Activated CD8-positive, alpha-beta memory T cell treated with anti-CD3 and anti-CD28 coated beads for 4 hours (primary cell): Measurements from ENCODE around the gene ATP9A.
"Not testable (repeated sequence)": the region's sequence is repeated elsewhere in the genome, so short reads cannot be mapped to it uniquely, and the experiment has no call there.

Source experiments
- DNase-seq, 2 donors: peaks; one replicate each; pipeline ENCODE4 v3.0.0-alpha.2; 2020; ENCODE audit warnings: low read depth in 2 of 2

The ATP9A gene

GRCh38 chr20:51692806-51693400, 75.3 kb downstream of the ATP9A start:
- no peak for DNase-seq

- DNase-seq, result no peak
Observed at GRCh38 chr20:51691703-51692102, 76.5 kb downstream of the ATP9A start.

- DNase-seq, result no peak
Observed at GRCh38 chr20:51688600-51689244, 79.5 kb downstream of the ATP9A start.

- DNase-seq, result no peak
Observed at GRCh38 chr20:51687630-51688029, 80.6 kb downstream of the ATP9A start.

GRCh38 chr20:51687108-51687507, 81.1 kb downstream of the ATP9A start:
- DNase-seq, result no peak

GRCh38 chr20:51685494-51685893, 82.7 kb downstream of the ATP9A start:
- DNase-seq, result not testable (repeated sequence)

GRCh38 chr20:51680067-51680749, 88.0 kb downstream of the ATP9A start:
- DNase-seq, result no peak

GRCh38 chr20:51679254-51679921, 88.8 kb downstream of the ATP9A start:
- DNase-seq, result no peak

- DNase-seq, result no peak
Observed at GRCh38 chr20:51678026-51678697, 90.0 kb downstream of the ATP9A start.

GRCh38 chr20:51668947-51669346, 99.2 kb downstream of the ATP9A start:
- DNase-seq, result no peak

GRCh38 chr20:51668515-51668914, 99.7 kb downstream of the ATP9A start:
- no peak for DNase-seq

- DNase-seq, result no peak
Observed at GRCh38 chr20:51667491-51667890, 100.7 kb downstream of the ATP9A start.

GRCh38 chr20:51667002-51667408, 101.2 kb downstream of the ATP9A start:
- DNase-seq, result no peak

- no peak for DNase-seq
Observed at GRCh38 chr20:51666126-51666525, 102.1 kb downstream of the ATP9A start.

- DNase-seq, result no peak
Observed at GRCh38 chr20:51665543-51666118, 102.6 kb downstream of the ATP9A start.

- peak in 1 of 2 donors; percentile 34 for DNase-seq
Observed at GRCh38 chr20:51661609-51662178, 106.5 kb downstream of the ATP9A start.

GRCh38 chr20:51660672-51661608, 107.2 kb downstream of the ATP9A start:
- DNase-seq, result no peak

GRCh38 chr20:51659491-51660050, 108.6 kb downstream of the ATP9A start:
- DNase-seq, result no peak

GRCh38 chr20:51656726-51657260, 111.4 kb downstream of the ATP9A start:
- DNase-seq, result no peak

GRCh38 chr20:51656089-51656488, 112.1 kb downstream of the ATP9A start:
- DNase-seq, result not testable (repeated sequence)
